HG03575 (cell line): ENCODE measurements around the gene ZBTB20.

Experiments
- ATAC-seq: cut with Tn5 transposase; IDR thresholded peaks from one replicate; pipeline ENCODE4 v1.9.1; 2021; ENCODE audit not compliant: unreplicated experiment, insufficient number of reproducible peaks, low FRiP score; ENCODE audit errors: extremely low read depth

Gene ZBTB20

DNA sequence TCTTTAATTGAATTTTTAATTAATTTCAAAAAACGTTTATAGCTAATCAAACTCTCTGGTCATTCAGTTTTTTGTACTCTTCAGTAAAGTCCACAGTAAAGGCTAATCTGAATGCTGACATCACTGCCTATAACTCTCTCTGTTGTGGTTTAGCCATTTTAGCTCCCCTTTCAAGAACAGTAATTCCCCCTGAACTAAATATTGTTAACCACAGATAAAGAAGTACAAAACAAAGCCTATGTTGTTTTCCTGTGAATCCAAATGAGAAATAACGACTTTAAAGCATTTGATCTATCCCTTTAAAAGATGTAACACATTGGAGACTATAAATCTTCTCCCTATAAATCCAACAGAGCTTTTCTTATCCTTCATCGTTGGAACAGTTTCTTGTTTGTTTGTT lies 94.2 kb downstream of the ZBTB20 start:
- ATAC-seq: no peak

DNA sequence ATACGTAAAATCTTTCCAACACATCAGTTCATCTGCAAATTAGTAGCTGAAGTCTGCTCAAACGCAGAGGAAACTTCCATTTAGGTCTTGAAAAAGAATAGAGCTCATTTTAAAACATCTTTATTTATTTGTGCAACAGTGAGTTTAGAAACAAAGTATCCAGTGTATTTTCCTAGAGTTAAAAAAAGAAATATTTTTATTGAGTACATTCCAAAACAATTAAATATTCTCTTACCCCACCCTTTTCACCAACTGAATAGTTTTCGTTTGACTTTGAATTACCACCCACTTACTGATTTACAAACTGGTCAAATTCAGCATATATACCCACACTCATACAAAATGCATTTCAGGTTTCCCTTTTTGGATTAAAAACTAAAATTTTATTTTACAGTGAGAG lies 104.7 kb downstream of the ZBTB20 start:
- ATAC-seq: no peak

DNA sequence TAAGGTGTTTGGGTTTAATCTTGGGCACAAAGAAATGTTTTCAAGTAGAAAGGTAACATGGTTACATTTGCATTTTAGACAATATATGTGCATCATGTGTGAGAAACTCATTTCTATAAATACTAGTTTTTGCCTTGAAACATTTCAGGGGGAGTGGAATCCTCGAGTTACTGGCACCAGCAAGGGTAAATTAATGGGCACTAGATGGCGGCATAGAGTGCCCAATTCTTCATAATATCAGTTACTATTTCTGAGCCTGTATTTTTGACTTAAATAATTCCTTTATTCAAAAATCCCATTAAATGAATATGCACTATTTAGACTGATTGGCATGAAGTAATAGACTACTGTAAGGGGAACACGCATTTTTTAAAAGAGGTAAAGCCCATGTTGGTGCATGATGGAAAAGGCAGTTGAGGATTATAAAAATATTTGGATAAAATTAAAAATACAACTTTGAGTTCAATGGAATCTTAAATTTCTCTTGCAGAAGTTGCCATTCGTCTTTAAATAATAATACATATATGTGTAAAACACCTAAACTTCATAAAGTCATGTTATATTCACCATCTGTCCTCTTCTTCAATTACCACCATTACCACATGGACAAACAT lies 106.3 kb downstream of the ZBTB20 start:
- ATAC-seq: no peak

DNA sequence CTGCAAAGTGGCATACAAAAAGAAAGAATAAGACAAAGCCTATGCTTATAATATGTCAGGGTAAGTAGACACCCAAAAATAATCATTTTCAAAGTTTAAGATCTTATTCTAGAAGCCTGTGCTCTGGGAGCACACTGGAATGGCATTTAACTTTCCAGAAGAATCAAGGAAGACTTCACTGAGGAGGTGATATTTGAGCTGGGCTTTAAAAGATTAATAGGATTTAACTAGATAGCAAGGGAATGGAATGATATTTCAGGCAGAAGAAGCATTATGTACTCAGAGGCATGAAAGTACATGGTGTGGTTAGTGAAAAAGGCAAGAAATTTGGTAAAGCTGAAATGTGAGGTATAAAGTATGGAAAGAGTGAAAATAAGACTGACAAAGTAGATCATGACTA lies 106.8 kb downstream of the ZBTB20 start:
- ATAC-seq: no peak

DNA sequence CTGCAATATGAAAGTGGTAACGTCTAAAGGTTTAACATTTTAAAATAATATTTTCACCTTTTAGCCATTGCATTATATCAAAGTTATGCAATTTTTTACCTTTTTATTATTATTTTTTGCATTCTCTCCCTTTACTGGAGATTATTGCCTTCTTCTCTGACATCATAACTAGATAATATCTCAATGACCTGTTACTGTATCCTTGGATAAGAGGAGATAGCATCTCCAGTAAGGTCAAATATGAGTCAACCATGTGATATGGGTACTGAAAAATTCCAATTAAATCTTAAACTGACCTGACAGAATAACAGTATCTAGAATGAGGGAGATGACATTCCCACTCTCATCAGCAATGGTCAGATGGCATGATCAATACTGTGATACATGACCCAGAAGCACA lies 108.3 kb downstream of the ZBTB20 start:
- no peak for ATAC-seq

DNA sequence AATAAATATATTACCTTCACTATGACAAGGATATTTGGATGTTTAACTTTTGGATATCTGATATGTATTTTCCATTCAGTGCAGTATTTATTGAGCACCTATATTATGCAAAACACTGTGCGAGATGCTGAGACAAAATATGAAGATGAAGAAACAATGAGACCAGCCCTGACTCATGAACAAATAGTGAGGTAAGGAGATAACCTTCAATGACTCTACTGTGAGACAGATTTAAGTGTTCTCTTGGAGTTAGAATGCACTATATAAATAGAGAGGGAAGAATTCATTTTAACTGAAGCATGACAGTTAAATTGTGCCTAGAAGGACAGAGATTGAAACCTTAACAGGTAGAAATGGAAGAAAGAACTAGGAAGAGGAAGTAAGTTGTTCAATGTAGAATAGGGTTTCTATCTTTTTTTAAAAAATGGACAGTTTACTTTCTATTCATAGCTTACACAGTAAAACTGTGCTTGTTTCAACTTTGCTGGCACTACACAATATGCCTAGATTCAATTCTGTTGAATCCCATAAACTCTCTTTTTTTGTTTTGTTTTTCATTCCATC lies 124.2 kb downstream of the ZBTB20 start:
- ATAC-seq: no peak

DNA sequence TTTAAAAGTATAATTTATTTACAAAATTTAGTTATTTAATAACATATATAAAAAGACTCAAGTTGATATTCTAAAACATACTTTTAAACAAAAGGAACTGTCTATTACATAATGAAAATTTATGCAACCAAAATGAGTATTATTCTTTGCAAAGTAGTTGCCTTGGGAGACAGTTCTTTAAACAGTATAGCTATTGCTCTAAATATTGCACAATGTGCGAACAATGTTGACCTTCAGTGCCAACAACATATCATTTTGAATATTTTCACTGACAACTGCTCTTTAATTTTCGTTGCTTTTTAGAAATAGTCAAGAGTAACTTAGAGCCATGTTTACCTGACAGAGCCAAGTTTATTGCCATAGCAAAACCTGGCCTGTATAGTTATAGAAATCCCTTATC lies 124.9 kb downstream of the ZBTB20 start:
- ATAC-seq: no peak

DNA sequence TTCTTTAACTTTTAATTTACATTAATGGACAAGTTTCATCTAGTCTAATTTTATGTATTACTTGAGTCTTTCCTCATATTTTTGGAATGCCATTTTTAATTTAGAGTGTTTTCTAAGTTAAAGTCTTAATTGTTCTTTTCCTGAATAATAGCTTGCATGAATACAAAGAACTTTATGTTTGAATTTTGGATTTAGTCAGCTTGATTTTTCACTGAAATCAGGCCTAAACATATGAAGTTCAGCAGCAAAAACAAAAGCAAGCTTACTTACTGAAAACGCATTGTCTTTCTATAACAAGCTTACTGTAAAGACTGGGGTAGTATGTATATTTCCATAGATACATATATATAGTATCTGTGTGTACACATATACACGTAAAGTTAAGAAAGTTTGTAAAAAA lies 126.0 kb downstream of the ZBTB20 start:
- no peak for ATAC-seq

DNA sequence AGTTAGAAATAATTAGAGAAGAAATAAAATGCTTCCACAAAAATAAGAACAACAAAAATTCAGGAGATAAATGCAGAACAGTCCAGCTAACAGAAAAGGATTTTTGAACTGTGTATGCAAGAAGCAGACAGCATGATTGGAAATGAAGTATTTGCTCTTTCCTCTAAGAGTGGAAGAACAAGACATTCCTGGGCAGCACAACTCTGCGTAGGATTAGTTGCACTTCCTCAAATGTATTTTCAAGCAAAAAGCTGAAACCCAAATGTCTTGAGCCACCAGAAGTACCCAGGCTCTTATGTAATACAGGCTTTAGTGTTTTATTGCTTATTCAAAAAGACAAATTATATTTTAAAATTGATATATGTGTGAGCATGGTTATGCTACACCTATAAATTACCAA lies 127.2 kb downstream of the ZBTB20 start:
- peak; percentile 62 for ATAC-seq

DNA sequence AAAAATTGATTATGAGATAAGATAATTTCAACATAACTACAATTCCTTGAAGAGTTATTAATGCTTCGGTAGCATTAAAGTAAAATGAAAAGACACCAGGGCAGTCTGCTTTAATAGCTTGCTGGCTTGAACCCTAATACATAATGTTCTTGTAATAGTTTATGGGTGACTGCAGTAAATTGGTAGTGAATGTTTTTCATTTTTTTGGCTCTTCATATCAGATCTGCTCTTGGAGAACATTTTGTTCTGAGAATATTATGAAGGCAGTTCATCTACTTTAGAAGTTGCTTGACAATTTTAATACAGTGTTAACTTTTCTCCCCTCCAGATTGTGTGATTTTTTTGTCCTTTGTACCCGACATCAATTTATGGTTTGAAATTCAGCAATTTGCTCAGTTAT lies 128.4 kb downstream of the ZBTB20 start:
- ATAC-seq: no peak

DNA sequence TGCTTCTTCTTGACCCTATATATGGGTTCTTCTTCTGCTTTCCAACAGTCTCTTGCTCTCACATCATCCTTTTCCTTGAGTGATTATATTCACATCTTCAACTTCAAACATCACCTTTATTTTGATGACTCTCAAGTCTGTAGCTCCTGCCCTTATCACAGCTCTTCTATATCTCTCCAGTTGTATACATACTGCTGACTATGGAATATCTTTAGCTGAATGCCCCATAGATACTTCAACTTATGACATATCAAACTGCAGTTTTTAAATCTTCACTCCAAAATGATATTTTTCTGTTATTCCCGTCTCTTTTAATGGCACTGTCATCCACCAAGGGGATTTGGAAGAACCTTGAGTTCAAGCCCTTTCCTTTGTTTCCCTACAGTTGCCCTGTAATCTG lies 139.1 kb downstream of the ZBTB20 start:
- ATAC-seq: no peak

DNA sequence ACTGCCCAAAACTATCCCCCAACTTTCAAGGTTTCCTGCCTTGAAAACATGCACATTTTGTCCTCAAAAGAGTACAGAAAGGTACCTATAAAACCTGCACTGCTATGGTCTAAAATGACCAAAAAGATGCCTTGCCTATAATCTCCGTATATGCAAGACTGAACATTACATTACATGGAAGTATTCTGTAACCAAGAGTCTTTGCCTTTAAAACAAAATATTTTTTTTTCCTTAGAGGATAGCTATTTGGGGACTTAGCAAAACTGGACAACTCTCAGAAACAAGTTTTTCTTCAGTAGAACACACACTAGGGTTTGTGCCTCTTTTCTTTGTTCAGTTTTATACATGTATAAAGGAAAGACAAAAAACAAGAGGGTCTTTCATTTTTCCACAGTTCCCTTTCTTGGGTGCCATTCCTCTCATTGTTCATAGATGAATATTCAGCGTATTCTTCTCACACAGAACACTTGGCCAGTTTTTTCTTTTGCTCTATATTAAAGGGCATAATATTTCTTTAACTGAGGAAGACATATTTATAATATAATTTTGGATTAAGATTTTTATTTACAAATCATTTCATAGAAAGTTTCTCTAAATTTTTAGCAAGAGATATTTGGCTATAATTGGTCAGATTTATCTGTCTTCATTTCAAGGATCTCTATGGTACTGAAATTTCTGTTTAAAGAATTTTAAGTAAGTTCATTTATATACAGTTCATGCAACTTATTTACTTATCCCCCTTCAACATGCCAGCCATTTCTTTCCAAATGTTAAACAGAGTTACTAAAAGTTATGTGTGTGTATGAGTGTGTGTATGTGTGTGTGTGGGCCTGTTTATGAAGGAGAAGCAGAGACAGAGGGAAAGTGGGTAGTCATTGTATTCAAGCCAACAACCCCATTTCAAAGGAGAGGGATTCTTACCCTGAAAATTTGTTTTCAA lies 142.6 kb downstream of the ZBTB20 start:
- ATAC-seq: no peak

DNA sequence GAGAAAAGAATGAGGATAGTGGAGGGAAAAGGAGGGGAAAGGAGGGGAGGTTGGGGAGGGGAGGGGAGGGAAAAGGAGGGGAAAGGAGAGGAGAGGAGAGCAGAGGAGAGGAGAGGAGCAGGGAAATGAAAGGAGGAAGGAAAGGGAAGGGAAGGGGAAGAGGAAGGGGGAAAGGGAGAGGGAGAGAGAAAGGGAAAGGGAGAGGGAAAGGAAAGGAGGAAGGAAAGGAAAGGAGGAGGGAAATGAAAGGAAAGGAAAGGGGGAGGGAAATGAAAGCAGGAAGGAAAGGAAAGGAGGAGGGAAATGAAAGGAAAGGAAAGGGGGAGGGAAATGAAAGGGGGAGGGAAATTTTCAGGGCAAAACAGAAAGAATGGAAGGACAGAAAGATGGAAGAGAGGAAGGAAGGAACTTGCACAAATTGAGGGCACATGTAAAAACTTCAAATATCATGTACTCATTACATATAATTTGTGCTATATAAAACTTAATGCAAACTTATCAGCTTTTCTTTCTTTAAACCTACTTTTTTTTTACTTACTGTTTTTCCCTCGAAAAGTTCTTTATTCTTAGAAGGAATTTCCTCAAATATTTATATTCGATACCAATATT lies 148.0 kb downstream of the ZBTB20 start:
- no peak for ATAC-seq

DNA sequence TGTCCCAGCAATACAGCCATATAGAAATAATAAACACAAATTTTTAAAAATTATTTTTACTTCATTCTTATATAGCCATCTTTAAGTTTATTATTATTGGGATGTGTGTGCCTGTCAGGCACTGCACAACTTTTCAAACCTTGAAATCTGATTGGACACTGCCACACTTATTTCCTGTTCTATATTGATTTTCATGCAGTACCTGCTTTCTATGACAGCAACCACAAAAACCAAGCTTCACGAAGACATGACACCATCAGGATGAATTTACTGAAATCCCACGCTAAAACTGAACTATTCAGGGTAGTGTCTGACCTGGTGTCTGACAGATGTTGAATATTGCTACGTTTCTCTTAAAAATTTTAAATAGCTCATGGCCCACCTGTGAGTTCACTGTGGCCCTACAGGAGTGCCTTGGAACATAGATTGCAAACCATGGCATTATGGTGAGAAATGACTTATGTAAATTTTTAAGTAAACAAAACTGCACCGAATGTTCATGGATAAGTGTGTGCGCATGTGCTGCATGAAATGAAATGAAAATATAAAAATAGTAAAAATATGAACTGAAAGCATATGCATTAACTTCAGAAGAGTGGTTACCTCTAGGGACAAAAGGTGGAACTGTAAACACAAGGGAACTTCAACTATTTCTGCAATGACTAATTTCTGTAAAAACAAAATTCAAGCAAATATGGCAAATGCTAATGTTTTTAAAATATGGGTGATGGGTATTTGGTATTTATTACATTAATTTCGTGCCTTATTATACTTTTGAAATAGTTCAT lies 152.3 kb downstream of the ZBTB20 start:
- ATAC-seq: no peak

DNA sequence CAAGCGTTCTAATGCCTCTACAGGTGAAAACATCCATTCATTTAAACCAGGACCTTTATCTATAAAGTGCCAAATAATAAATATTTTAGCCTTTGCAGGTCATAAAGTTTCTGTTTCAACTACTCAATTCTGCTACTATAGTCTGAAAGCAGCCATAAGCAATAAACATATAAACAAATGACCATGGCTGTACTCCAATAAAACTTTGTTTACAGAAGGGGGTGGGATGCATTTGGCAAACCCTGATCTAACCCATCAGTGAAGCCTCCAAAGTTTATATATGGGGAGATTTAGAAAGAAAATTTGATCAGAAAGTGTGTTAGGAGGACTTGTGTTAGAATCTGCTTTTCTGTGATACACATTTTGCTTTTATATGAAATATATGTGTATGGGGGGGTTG lies 161.3 kb downstream of the ZBTB20 start:
- ATAC-seq: no peak

DNA sequence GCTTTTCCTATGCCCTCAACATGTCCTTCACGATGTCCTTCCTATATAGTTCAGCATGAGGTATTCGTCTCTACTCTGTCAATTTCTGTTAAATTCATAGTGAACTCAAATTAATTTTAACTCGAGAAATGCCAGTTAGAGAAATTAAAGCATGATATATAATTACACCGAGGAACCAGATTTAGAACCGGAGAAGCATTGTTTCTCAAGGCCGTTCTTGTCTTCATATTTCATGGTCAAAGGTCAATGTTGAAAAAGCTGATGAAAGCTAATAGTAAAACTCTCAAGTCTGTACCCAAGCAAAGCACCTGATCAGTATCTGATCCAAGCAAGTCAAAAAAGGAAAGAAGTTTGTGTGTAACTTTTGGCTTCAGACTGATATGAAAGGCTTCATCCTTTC lies 163.8 kb downstream of the ZBTB20 start:
- ATAC-seq: no peak

DNA sequence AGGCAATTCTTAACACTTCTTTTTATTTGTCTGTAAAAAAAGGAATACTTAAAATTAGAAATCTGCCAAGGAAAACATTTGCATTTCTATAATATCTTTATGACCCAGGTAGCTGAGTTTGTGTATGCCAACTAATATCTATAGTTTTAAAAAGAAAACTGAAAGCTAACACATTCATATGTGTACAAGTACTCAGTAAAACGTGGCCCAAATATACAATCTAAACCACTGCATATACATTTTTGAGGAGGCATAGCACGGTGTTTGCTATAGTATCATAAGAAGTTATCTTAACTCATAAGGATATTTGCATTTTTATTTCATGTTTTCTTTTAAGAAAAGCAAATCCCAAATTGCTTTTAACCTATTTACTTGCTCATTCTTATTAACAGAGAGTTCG lies 172.7 kb downstream of the ZBTB20 start:
- peak; percentile 72 for ATAC-seq

DNA sequence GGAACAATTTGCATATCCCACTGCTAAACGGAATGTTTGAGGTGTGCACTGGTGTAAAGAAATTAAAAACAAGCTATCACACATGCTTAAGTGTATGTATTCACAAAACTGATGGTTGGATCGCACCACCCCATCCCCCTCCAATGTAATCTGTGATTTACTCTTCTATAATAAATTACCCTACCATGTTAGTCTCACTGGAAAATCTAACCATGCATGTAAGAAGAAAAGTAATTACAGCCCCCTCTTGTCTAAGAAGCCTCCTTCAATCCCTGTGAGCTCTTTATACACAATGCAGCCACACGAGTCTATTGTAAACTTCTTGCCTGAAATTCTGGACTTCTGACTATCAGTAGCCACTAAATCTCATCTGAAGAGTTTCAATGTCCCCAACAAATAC lies 173.6 kb downstream of the ZBTB20 start:
- no peak for ATAC-seq

DNA sequence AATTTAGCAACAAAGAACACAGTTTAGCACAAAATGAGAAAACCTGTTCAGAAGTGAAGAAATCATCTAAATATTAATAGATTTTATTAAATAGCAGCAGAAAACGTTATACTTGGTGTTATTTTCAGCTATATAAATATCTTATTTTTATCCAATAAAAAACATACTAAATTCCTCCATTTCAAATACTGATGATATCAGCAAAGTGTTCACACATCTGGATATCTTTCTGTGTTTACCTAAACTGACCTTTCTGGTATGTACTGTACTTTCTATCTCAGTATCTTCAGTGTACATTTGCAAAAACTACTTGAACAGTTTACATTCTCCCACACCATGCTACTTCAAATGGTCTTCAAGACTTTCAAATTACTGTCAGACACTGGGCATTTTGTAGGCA lies 179.9 kb downstream of the ZBTB20 start:
- no peak for ATAC-seq
